ENCODE data around the gene PTPRCAP. TPM values are rescaled to one million over a fixed set of nuclear protein-coding genes. Genes with fewer than 3 reads are reported as not detected.

Gene PTPRCAP
- total and polyA plus RNA-seq, 2 donors (not counting 1 experiment from before 2014, with no cell fraction given) = 266 to 565 TPM

DNA sequence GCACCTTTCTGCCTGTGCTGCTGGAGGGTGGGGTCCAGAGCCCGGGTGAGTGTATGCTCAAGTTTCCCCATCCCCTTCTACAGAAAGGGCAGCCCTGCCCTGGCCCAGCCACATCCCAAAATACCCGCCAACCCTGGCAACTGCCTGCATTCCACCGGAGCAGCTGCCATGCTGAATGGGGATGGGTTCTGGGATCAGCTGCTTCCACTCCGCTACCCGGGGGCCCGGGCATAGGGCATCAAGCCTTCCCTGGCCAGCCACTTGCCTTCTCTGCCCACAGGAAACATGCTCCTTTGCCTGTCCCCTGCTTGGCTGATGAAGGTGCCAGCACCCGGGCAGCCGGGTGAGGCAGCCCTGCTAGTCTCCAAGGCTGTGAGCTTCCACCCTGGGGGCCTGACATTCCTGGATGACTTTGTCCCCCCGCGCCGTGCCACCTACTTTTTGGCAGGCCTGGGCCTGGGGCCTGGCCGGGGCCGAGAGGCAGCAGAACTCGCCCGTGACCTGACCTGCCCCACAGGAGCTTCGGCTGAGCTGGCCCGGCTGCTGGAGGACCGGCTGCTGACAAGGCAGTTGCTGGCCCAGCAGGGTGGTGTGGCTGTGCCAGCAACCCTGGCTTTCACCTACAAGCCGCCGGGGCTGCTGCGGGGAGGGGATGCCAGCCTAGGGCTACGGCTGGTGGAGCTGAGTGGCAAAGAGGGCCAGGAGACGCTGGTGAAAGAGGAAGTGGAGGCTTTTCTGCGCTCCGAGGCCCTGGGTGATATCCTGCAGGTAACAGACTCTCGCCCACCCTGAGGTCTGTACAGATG lies 18.8 kb downstream of the PTPRCAP start:
- CTCF ChIA-PET = interaction anchor here (0.6 to 10.4 kb wide), 16 partner anchors 11 to 73 kb away, joined by 3 to 121 read pairs (median 4); partner anchors contain the start of genes AIP, POLD4, PPP1CA and PTPRCAP
- H3K79me2 ChIP-seq (ENCODE audit: control insufficient read depth, insufficient read depth, low read length) = peaks cover 22% of the 10 kb centered on the region
- H3K9ac ChIP-seq (ENCODE audit: low read length) = peak overlapping the region; percentile 40
- no peaks in the 10 kb centered on the region for H3K27me3 ChIP-seq (replicated peaks in 1 of 4; ENCODE audit: control extremely low read depth in 1 of 4, control insufficient read depth in 3 of 4, insufficient read depth in 4 of 4, low read length in 3 of 4)
- H3K4me3 Mint-ChIP-seq = peak overlapping the region; percentile 83
- 10% methylated on average over 25 of the region's 26 CpGs for WGBS (ENCODE audit: insufficient coverage)
- H3K9me3 Mint-ChIP-seq (ENCODE audit: insufficient read depth) = no peaks in the 10 kb centered on the region
- no peaks in the 10 kb centered on the region for H3K36me3 ChIP-seq (replicated peaks in 1 of 2; ENCODE audit: control extremely low read depth in 1 of 2, control insufficient read depth in 1 of 2, extremely low read depth in 1 of 2, insufficient read depth in 2 of 2, low read length in 1 of 2)
- POLR2A ChIA-PET = interaction anchor here (0.5 to 10.7 kb wide), 15 partner anchors 7 to 1910 kb away, joined by 3 to 195 read pairs (median 15); partner anchors contain the start of genes PPP1CA, PTPRCAP, RAD9A and RPS6KB2
- no peaks in the 10 kb centered on the region for H4K20me1 ChIP-seq (ENCODE audit: control insufficient read depth, insufficient read depth, low read length, poor library complexity, severe bottlenecking)
- no peaks in the 10 kb centered on the region for H3K27me3 Mint-ChIP-seq
- peaks cover 57% of the 10 kb centered on the region for H3K4me1 Mint-ChIP-seq
- ATAC-seq (ENCODE audit: low read depth) (peak; percentile 38), DNase-seq (peak; percentile 89)
- TF ChIP-seq EZH2 (IDR thresholded peaks at IDR 0.05; ENCODE audit: borderline replicate concordance, insufficient read depth, low read depth, low read length, poor library complexity, severe bottlenecking) = no peak
- TF ChIP-seq, protein P1, sequence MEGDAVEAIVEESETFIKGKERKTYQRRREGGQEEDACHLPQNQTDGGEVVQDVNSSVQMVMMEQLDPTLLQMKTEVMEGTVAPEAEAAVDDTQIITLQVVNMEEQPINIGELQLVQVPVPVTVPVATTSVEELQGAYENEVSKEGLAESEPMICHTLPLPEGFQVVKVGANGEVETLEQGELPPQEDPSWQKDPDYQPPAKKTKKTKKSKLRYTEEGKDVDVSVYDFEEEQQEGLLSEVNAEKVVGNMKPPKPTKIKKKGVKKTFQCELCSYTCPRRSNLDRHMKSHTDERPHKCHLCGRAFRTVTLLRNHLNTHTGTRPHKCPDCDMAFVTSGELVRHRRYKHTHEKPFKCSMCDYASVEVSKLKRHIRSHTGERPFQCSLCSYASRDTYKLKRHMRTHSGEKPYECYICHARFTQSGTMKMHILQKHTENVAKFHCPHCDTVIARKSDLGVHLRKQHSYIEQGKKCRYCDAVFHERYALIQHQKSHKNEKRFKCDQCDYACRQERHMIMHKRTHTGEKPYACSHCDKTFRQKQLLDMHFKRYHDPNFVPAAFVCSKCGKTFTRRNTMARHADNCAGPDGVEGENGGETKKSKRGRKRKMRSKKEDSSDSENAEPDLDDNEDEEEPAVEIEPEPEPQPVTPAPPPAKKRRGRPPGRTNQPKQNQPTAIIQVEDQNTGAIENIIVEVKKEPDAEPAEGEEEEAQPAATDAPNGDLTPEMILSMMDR (IDR thresholded peaks at IDR 0.05) = no peak
- H3K9me3 ChIP-seq (ENCODE audit: control extremely low read depth in 1 of 3, control insufficient read depth in 2 of 3, insufficient read depth in 1 of 3, low read length in 2 of 3) = no peaks in the 10 kb centered on the region
- intact Hi-C loops (cut with micrococcal nuclease) = loop anchor here (1.0 kb wide), 2 partner anchors 9 to 10 kb away; partner anchors contain the start of gene RPS6KB2
- H3K4me1 ChIP-seq (ENCODE audit: control insufficient read depth in 2 of 2, insufficient read depth in 2 of 2, low read length in 2 of 2) = peaks cover 60 to 71% of the 10 kb centered on the region in 2 donors
- peak overlapping the region; percentile 91 for H3K27ac Mint-ChIP-seq
- H3K27ac ChIP-seq (ENCODE audit: low read length in 2 of 2) = peak overlapping the region; percentile 43 to 71
- peak overlapping the region; percentile 95 for H3K4me2 ChIP-seq (replicated peaks; ENCODE audit: low read depth, low read length, poor library complexity, severe bottlenecking)
- H3K4me3 ChIP-seq (ENCODE audit: control extremely low read depth in 1 of 5, extremely low read depth in 1 of 5, insufficient read depth in 1 of 5, low read depth in 2 of 5, low read length in 4 of 5) = peak overlapping the region in 4 of 5 experiments; percentile 28 to 49 (median 38)
- peak overlapping the region; percentile 53 for H2AFZ ChIP-seq (ENCODE audit: insufficient read depth, low read depth, low read length, poor library complexity, severe bottlenecking)
